Right lobe of liver (tissue), 4 donors: ENCODE measurements around the gene CCDC85C.

ENCODE experiments used
- CTCF ChIP-seq, 4 donors: fragments of 200-600 bp in 3 of 4; fragments of 450-650 bp in 1 of 4; IDR thresholded peaks; one replicate each; pipeline versions ENCODE4 v1.5.1 to v1.8.0; 2016 to 2022; ENCODE audit warnings: antibody characterized with exemption in 4 of 4, mild to moderate bottlenecking in 2 of 4
- POLR2A ChIP-seq: fragments of 450-650 bp; IDR thresholded peaks from one replicate; pipeline ENCODE4 v1.6.1; 2017; ENCODE audit warnings: antibody characterized with exemption, mild to moderate bottlenecking
- donor health status: DM: no; HTN: no; CAD: no.
- donor health status: DM: no; HTN: no; CAD: no.
- donor health status: DM: no; HTN: yes; CAD: no.

- TF ChIP-seq POLR2A = no peak
- TF ChIP-seq CTCF (IDR thresholded peaks at IDR 0.05) = no peak
These were observed 47.7 kb downstream of the CCDC85C start for GRCh38 chr14:99556134-99556791.
